Hepatocyte (in vitro differentiated cells): ENCODE data around the gene C1QTNF8.

Source experiments
- CTCF ChIP-seq: fragments of 200-600 bp; sonication (generic); IDR thresholded peaks from 2 replicates; pipeline ENCODE4 v1.5.1; 2016; ENCODE audit warnings: antibody characterized with exemption, mild to moderate bottlenecking; ENCODE audit not compliant: poor library complexity
- EZH2 ChIP-seq: fragments of 200-600 bp; sonication (generic); IDR thresholded peaks from 2 replicates; pipeline ENCODE4 v1.6.1; 2016; ENCODE audit warnings: antibody characterized with exemption, mild to moderate bottlenecking, borderline replicate concordance
- EZH2phosphoT487 ChIP-seq: fragments of 200-600 bp; sonication (generic); IDR thresholded peaks from one replicate; pipeline ENCODE4 v1.6.1; 2018; ENCODE audit warnings: antibody characterized with exemption, mild to moderate bottlenecking, low read depth, moderate library complexity; ENCODE audit not compliant: unreplicated experiment, severe bottlenecking

DNA sequence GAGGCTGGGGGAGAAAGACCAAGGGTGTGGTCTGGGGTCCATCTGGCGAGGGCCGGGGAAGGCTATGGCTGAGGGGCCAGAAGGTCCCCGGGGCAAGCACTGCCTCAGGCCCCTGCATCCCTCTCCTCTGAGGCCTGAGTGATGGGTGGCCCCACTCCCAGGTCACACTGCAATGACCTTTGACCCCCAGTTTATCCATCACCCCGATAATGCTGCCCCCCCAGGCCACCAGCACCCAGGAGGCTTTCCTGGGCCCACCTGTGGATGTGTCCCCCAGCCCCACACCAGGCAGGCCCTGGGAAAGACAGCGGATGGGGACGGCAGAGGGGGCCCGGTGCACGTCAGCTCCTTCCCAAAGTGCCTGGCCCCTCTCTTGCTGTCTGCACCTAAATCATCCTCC, 34.3 kb upstream of the C1QTNF8 start:
- TF ChIP-seq CTCF, result no peak
- no peak for TF ChIP-seq EZH2
- TF ChIP-seq EZH2phosphoT487, result no peak
